Measurements from ENCODE around the gene RIOX2. TPM values are rescaled to one million over a fixed set of nuclear protein-coding genes. Genes with fewer than 3 reads are reported as not detected.

The RIOX2 gene
- total and polyA plus RNA-seq, 2 of the 8 experiments (the other 6 are each of a cell fraction or from before 2014, with no cell fraction given) = 3.8 to 16.4 TPM

DNA sequence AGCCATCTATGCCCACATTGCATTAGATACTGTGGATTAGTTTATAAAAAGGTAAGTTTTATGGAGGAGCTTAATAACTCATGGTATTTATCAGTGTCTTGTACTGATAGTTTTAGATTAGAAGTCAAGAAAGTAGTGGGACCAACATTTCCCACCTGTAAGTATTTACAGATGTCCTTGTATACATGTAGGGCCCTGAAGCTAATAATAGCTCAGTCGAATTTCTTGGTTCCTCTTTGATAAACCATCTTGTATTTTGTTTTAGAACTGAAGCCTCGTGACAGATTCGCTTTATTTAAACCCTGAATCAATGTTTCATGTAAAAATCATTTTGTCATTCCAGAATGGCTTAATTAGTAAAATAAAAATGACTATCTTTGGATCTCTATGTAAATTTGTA is 77.0 kb downstream of the RIOX2 start (continued):
- TF ChIP-seq, protein P1, sequence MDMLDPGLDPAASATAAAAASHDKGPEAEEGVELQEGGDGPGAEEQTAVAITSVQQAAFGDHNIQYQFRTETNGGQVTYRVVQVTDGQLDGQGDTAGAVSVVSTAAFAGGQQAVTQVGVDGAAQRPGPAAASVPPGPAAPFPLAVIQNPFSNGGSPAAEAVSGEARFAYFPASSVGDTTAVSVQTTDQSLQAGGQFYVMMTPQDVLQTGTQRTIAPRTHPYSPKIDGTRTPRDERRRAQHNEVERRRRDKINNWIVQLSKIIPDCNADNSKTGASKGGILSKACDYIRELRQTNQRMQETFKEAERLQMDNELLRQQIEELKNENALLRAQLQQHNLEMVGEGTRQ (IDR thresholded peaks at IDR 0.05; ENCODE audit: low read length) = no peak
- no peak for TF ChIP-seq SIN3A (conservative IDR thresholded peaks at IDR 0.05 in 1 of 2, IDR thresholded peaks at IDR 0.05 in 1 of 2; ENCODE audit: low read depth in 1 of 2, low read length in 2 of 2)
- no peak for TF ChIP-seq SUZ12 (IDR thresholded peaks at IDR 0.05; ENCODE audit: low read length)
- no peak for TF ChIP-seq EGR1 (IDR thresholded peaks at IDR 0.05; ENCODE audit: borderline replicate concordance, low read depth, low read length)
- no peak for TF ChIP-seq POLR2A (IDR thresholded peaks at IDR 0.05; ENCODE audit: control extremely low read depth in 1 of 2, low read depth in 2 of 2, low read length in 2 of 2)
- no peak for TF ChIP-seq SAP30 (IDR thresholded peaks at IDR 0.05; ENCODE audit: insufficient read depth, insufficient replicate concordance, low read length)
